ENCODE measurements around the gene MRAS. TPM values are rescaled to one million over a fixed set of nuclear protein-coding genes. Genes with fewer than 3 reads are reported as not detected.
"Not testable (repeated sequence)": the region's sequence is repeated elsewhere in the genome, so short reads cannot be mapped to it uniquely, and the experiment has no call there.

The MRAS gene
- total RNA-seq, 4 donors from 2014 or later, result 107 to 289 (median 171) TPM

DNA sequence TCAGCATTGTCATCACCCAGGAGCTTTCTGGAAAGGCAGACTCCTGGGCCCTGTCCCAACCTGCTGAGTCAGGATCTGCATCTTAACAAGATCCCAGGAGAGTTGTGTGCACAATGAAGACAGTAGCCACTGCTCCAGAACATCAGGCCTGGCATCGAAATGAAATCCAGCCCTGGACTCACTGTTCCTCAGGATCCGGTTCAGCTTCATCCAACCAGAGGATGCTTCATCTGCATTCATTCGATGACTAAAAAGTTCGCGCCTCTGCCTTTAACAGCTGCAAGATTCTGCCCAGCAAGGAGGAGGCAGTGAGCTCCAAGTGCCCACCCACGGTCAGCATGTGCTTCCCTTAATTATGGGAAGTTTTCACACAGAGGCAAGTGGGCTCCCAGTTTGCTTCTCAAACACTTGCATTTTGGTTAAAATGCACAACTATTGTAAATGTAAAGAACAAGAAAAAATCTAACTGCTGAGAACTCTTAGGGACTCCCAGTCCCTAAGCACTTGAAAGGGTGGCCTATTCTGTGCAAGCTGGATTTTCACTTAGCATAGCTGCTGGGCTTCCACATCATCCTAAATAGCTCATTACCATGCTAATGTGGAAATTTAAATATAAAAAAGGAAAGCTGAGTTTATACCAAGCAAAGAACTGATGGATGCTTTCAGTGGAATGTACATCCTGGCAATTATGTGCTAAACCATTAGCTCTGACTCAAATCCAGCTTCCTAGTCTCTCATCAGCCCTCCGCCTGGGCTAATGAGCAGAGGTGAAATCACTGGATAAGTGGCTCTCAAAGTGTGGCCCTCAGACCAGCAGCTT is 60.6 kb downstream of the MRAS start:
- Histone ChIP-seq H3K27ac (no peak overlapping the region), H3K27me3 (no peaks in the 10 kb centered on the region), H3K4me3 (no peak overlapping the region), H3K4me1 (peaks cover 0 to 12% (median 0%) of the 10 kb centered on the region in 4 donors), H3K9me3 (no peaks in the 10 kb centered on the region), H3K36me3 (peaks cover 0 to 27% (median 0%) of the 10 kb centered on the region in 3 donors)
- 54 to 66% methylated on average over 7 of the region's 7 CpGs for WGBS, 2 donors
- DNase-seq (ENCODE audit: low spot score in 2 of 2), result no peak
- TF ChIP-seq EP300 (IDR thresholded peaks at IDR 0.05), result no peak
- TF ChIP-seq POLR2A (IDR thresholded peaks at IDR 0.05), result no peak
- TF ChIP-seq, protein P1, sequence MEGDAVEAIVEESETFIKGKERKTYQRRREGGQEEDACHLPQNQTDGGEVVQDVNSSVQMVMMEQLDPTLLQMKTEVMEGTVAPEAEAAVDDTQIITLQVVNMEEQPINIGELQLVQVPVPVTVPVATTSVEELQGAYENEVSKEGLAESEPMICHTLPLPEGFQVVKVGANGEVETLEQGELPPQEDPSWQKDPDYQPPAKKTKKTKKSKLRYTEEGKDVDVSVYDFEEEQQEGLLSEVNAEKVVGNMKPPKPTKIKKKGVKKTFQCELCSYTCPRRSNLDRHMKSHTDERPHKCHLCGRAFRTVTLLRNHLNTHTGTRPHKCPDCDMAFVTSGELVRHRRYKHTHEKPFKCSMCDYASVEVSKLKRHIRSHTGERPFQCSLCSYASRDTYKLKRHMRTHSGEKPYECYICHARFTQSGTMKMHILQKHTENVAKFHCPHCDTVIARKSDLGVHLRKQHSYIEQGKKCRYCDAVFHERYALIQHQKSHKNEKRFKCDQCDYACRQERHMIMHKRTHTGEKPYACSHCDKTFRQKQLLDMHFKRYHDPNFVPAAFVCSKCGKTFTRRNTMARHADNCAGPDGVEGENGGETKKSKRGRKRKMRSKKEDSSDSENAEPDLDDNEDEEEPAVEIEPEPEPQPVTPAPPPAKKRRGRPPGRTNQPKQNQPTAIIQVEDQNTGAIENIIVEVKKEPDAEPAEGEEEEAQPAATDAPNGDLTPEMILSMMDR (IDR thresholded peaks at IDR 0.05), result no peak

DNA sequence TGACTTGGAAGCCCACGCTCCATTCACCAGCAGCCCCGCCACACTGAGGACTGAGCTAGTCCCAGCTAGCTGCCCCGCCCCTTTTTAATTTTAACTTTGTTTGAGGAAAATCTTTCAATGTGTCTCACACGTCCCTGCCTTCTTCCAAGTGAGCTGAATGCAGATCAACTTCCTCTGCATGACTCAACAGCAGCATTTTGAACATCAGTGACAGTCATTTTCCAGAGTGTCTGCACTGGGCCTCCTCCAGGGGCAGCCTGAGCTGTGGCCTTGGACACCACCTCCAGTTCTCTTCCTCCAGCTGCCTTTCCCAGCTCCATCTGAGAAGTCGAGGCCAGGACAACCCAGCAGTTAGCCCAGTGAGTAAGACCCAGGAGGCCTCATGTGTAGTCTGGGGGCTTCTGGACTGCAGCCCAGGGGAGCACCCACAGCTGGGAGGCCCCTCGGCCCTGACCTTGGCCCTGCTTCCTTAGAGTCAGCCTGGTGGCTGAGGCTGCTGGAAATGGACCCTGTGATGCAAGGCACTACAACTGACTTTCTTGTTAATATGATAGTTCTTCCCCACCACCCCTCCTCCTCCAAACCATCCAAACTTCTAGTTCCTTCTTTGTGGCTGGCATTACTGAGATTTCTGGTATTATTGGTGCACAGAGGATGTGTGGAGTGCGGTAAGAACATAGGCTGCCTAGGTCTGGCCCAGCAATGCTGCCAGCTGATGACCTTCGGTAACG is 64.6 kb downstream of the MRAS start:
- H3K4me1 ChIP-seq, result peaks cover 0 to 13% (median 0%) of the 10 kb centered on the region in 4 donors
- DNase-seq (ENCODE audit: low spot score in 2 of 2), result no peak
- no peaks in the 10 kb centered on the region for H3K27me3 ChIP-seq
- H3K27ac ChIP-seq, result peak overlapping the region in 1 of 4 donors; percentile 20
- TF ChIP-seq POLR2A (IDR thresholded peaks at IDR 0.05), result no peak
- TF ChIP-seq EP300 (IDR thresholded peaks at IDR 0.05), result no peak
- no peaks in the 10 kb centered on the region for H3K36me3 ChIP-seq
- no peaks in the 10 kb centered on the region for H3K9me3 ChIP-seq
- no peak overlapping the region for H3K4me3 ChIP-seq
- WGBS, 2 donors, result 59 to 68% methylated on average over 9 of the region's 9 CpGs

DNA sequence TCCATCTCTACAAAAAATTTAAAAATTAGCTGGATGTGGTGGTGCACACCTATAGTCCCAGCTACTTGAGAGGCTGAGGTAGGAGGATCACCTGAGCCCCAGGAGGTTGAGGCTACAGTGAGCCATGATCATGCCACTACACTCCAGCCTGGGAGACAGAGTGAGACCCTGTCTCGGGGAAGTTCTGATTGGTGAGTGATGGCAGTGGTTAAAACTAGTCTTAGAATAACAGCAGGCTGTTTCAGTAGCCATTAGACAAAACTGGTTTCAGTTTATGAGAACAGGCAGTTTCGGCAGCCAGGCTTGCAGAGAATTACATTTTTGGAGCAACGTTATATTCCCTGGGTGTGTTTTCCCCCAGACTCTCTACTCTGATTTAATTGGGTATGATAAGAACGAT is 67.9 kb downstream of the MRAS start:
- not testable (repeated sequence) for H3K36me3 ChIP-seq; H3K27me3 ChIP-seq; H3K27ac ChIP-seq; H3K4me3 ChIP-seq; H3K9me3 ChIP-seq; DNase-seq (ENCODE audit: low spot score in 2 of 2)
- 80 to 82% methylated on average over 4 of the region's 4 CpGs for WGBS, 2 donors
- peaks cover 0 to 13% (median 0%) of the 10 kb centered on the region in 4 donors for H3K4me1 ChIP-seq

DNA sequence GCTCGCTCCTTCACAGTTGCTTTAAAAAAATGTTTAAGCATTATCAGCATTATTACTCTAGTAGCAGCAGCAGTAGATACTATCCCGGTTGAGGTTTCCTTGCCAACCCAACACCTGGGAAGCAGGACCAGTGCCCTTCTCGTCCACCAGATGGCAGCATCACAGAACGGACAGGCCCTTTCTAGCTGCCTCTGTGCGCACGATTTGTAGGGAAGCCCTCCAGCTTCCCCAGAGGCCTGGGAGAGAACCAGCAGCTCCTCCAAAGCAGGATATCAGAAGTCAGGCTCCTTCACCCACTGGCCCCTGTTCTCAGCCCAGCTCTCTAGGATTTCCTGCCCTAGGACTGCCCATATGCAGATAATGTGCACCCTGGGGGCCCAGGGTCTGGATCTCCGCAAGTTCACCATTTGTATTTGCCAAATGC is 69.2 kb downstream of the MRAS start:
- peaks cover 0 to 13% (median 0%) of the 10 kb centered on the region in 4 donors for H3K4me1 ChIP-seq
- peak; percentile 62 to 83 for DNase-seq (ENCODE audit: low spot score in 2 of 2)
- no peaks in the 10 kb centered on the region for H3K27me3 ChIP-seq
- 17 to 19% methylated on average over 7 of the region's 7 CpGs for WGBS, 2 donors
- no peaks in the 10 kb centered on the region for H3K36me3 ChIP-seq
- no peak overlapping the region for H3K4me3 ChIP-seq
- peaks cover 0 to 4% (median 0%) of the 10 kb centered on the region in 4 donors for H3K9me3 ChIP-seq
- TF ChIP-seq POLR2A (IDR thresholded peaks at IDR 0.05), result no peak
- TF ChIP-seq, protein P1 (IDR thresholded peaks at IDR 0.05), result peak; percentile 80 to 94 (median 90)
- no peak for TF ChIP-seq EP300 (IDR thresholded peaks at IDR 0.05)
- no peak overlapping the region for H3K27ac ChIP-seq

DNA sequence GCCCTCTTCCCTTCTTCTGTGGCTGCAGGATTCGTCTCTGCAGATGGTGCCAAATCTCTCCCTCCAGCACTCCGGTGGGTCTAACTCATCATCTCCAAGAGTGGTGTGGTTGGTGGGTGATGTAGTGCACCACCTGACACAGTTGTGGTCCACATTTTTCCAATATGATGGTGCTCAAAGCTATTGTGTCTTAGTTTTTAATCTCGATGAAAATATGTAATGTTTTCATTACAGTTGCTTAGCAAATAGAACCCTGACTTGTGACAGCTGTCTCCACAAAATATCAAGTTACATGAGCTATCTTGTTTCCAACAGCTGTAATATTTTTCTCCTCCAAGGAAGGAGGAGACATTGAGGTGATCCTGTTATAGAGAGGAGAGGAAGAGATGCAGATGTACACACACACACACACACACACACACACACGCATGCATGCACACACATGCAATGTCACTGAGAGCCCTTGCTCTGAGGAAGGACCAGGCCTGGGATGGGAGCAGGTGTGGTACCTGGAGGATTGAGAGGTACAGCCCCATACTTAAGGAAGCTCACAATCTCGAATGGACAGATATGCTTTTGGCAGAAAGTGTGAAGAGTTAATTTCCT is 70.3 kb downstream of the MRAS start:
- TF ChIP-seq, protein P1 (IDR thresholded peaks at IDR 0.05), result no peak
- no peak for TF ChIP-seq POLR2A (IDR thresholded peaks at IDR 0.05)
- no peak for TF ChIP-seq EP300 (IDR thresholded peaks at IDR 0.05)
- 71 to 75% methylated on average over 5 of the region's 5 CpGs for WGBS, 2 donors
- Histone ChIP-seq H3K4me1 (peaks cover 0 to 5% (median 0%) of the 10 kb centered on the region in 4 donors), H3K9me3 (peaks cover 0 to 4% (median 0%) of the 10 kb centered on the region in 4 donors), H3K36me3 (no peaks in the 10 kb centered on the region), H3K27ac (no peak overlapping the region), H3K27me3 (no peaks in the 10 kb centered on the region), H3K4me3 (no peak overlapping the region)
- DNase-seq (ENCODE audit: low spot score in 2 of 2), result no peak
